HCT116 (cell line): Measurements from ENCODE around the gene TNFAIP3. TPM values are rescaled to one million over a fixed set of nuclear protein-coding genes. Genes with fewer than 3 reads are reported as not detected.
A peak's percentile ranks its signal among the peaks of the same experiment; 100 is the strongest.

Experiments
- ATAC-seq: fragments of 200-7000 bp; cut with Tn5 transposase; 2 replicates; pipeline ENCODE4 v1.9.1; 2020; ENCODE audit warnings: mild to moderate bottlenecking, moderate library complexity
- BruUV-seq: library from RNA; stranded (reverse); fragments of 400-500 nt; replicated peaks from 2 replicates; lab custom pipeline; 2021; lab: Mats Ljungman, UMichigan
- CTCF ChIA-PET: fragments of 300-600 bp; sonication (Branson Sonifier 250); formaldehyde crosslinking; loops from one replicate; lab custom pipeline; 2021; ENCODE audit warnings: antibody characterized with exemption; lab: Charles Lee
- POLR2A ChIA-PET: fragments of 300-600, 350-600 bp; sonication (Branson Sonifier 250); formaldehyde crosslinking; loops from one replicate; lab custom pipeline; 2021; ENCODE audit warnings: antibody characterized with exemption; lab: Charles Lee
- RAD21 ChIA-PET, 2 experiments: fragments of 300-600 bp; sonication (Branson Sonifier 250); formaldehyde crosslinking; loops; one replicate each; lab custom pipeline; 2023; ENCODE audit warnings: low total read pairs in 2 of 2; ENCODE audit not compliant: uncharacterized antibody in 2 of 2, unreplicated experiment in 2 of 2, low non-redundant PET in 1 of 2; lab: Charles Lee
- DNase-seq: peaks from one replicate; pipeline ENCODE4 v3.0.0-alpha.2; 2010; ENCODE audit warnings: low read depth, low spot score
- H2AFZ ChIP-seq: fragments of 200-600 bp; shearing (Covaris generic), sonication (generic); 2 replicates; pipeline ENCODE4 v1.6.1; 2017; ENCODE audit warnings: low read depth, mixed run types, mixed read lengths, antibody characterized with exemption, low read length; ENCODE audit not compliant: poor library complexity, severe bottlenecking
- H3K27ac ChIP-seq: 2 replicates; pipeline ENCODE4 v1.5.1; 2012; ENCODE audit warnings: low read depth, low read length
- H3K27me3 ChIP-seq: fragments of 200-600 bp; sonication (generic); 2 replicates; pipeline ENCODE4 v1.6.1; 2016; ENCODE audit warnings: mixed run types, low read length, mixed read lengths; ENCODE audit not compliant: insufficient read depth
- H3K36me3 ChIP-seq, 2 experiments: fragments of 200-500 bp in 1 of 2; fragments of 200-600 bp in 1 of 2; sonication (Bioruptor generic) in 1 of 2; sonication (generic) in 1 of 2; 2 replicates each; pipeline versions ENCODE4 v1.5.1 to v1.6.1; 2014 to 2016; ENCODE audit warnings: low read length in 2 of 2, inconsistent platforms in 1 of 2, mixed read lengths in 1 of 2, mixed run types in 1 of 2; ENCODE audit not compliant: insufficient read depth in 2 of 2, control insufficient read depth in 1 of 2
- H3K4me1 ChIP-seq, 2 experiments: fragments of 200-600 bp in 1 of 2; sonication (generic) in 1 of 2; 2 replicates each; pipeline versions ENCODE4 v1.5.1 to v1.6.1; 2012 to 2017; ENCODE audit warnings: low read length in 2 of 2, inconsistent platforms in 1 of 2, mild to moderate bottlenecking in 1 of 2, mixed read lengths in 1 of 2, mixed run types in 1 of 2, moderate library complexity in 1 of 2; ENCODE audit not compliant: insufficient read depth in 2 of 2, control insufficient read depth in 1 of 2
- H3K4me2 ChIP-seq: fragments of 200-600 bp; sonication (generic); 2 replicates; pipeline ENCODE4 v1.6.1; 2017; ENCODE audit warnings: mixed run types, low read length, mixed read lengths
- H3K4me3 ChIP-seq, 2 experiments: fragments of 200-600 bp in 1 of 2; sonication (generic) in 1 of 2; replicated peaks in 1 of 2; 2 replicates each; pipeline ENCODE4 v1.5.1; 2011 to 2016; ENCODE audit warnings: low read length in 2 of 2, control low read depth in 1 of 2, low read depth in 1 of 2, mild to moderate bottlenecking in 1 of 2, mixed read lengths in 1 of 2, mixed run types in 1 of 2
- H3K79me2 ChIP-seq: fragments of 200-600 bp; sonication (generic); 2 replicates; pipeline ENCODE4 v1.6.1; 2017; ENCODE audit warnings: mild to moderate bottlenecking, mixed run types, low read length, moderate library complexity, mixed read lengths; ENCODE audit not compliant: insufficient read depth
- H3K9ac ChIP-seq: fragments of 200-600 bp; sonication (generic); 2 replicates; pipeline ENCODE4 v1.6.1; 2016; ENCODE audit warnings: low read length, mixed read lengths
- H3K9me2 ChIP-seq: fragments of 200-600 bp; sonication (generic), shearing (Covaris generic); 2 replicates; pipeline ENCODE4 v1.6.1; 2017; ENCODE audit warnings: mixed run types, mild to moderate bottlenecking, moderate library complexity; ENCODE audit not compliant: insufficient read depth
- H3K9me3 ChIP-seq, 2 experiments: fragments of 200-500 bp in 1 of 2; fragments of 200-600 bp in 1 of 2; sonication (Bioruptor generic) in 1 of 2; sonication (generic) in 1 of 2; 2 replicates each; pipeline ENCODE4 v1.6.1; 2014 to 2017; ENCODE audit warnings: low read length in 2 of 2, mixed read lengths in 2 of 2, inconsistent platforms in 1 of 2, low read depth in 1 of 2, mild to moderate bottlenecking in 1 of 2, mixed run types in 1 of 2, moderate library complexity in 1 of 2; ENCODE audit not compliant: control insufficient read depth in 1 of 2, insufficient read depth in 1 of 2
- H4K20me1 ChIP-seq: fragments of 200-600 bp; sonication (generic), shearing (Covaris generic); 2 replicates; pipeline ENCODE4 v1.6.1; 2017; ENCODE audit warnings: mixed run types, mild to moderate bottlenecking, moderate library complexity; ENCODE audit not compliant: insufficient read depth
- CTCF ChIP-seq, 3 experiments: fragments of 200-600 bp in 1 of 3; sonication (generic) in 1 of 3; IDR thresholded peaks in 2 of 3; conservative IDR thresholded peaks in 1 of 3; 2 replicates each; pipeline ENCODE4 v1.5.1; 2012 to 2017; ENCODE audit warnings: low read depth in 2 of 3, low read length in 2 of 3, antibody characterized with exemption in 1 of 3, borderline replicate concordance in 1 of 3, control low read depth in 1 of 3, mild to moderate bottlenecking in 1 of 3, mixed read lengths in 1 of 3, mixed run types in 1 of 3, moderate library complexity in 1 of 3; ENCODE audit not compliant: insufficient read depth in 1 of 3
- EGR1 ChIP-seq: IDR thresholded peaks from 2 replicates; pipeline ENCODE4 v1.6.1; 2012; ENCODE audit warnings: low read depth
- SRF ChIP-seq: IDR thresholded peaks from 2 replicates; pipeline ENCODE4 v1.6.1; 2012; ENCODE audit warnings: low read depth
- YY1 ChIP-seq: IDR thresholded peaks from 2 replicates; pipeline ENCODE4 v1.6.1; 2011; ENCODE audit warnings: low read length, low read depth, moderate library complexity, mild to moderate bottlenecking; ENCODE audit not compliant: insufficient replicate concordance; ENCODE audit errors: extremely low read depth
- ZBTB33 ChIP-seq: IDR thresholded peaks from 2 replicates; pipeline ENCODE4 v1.6.1; 2011; ENCODE audit warnings: mild to moderate bottlenecking, low read length, moderate library complexity; ENCODE audit not compliant: insufficient replicate concordance; ENCODE audit errors: extremely low read depth
- intact Hi-C: fragments of 100-400 bp; cut with micrococcal nuclease; formaldehyde crosslinking; loops from 2 replicates; pipeline ENCODE4 v1.10.0; 2022
- total RNA-seq: library from RNA; stranded (reverse); gene quantifications from one replicate; pipeline ENCODE4 v1.2.1, GENCODE V29; 2021; ENCODE audit not compliant: unreplicated experiment

TNFAIP3 gene
- total RNA-seq, 1 experiment from 2014 or later = 4.4 TPM

- ATAC-seq = no peak
- Histone ChIP-seq H3K36me3 (no peaks in the 10 kb centered on the region), H3K4me1 (peaks cover 0 to 48% of the 10 kb centered on the region in 2 experiments; a peak in 3 of 4 replicates), H3K9ac (no peak overlapping the region), H4K20me1 (no peaks in the 10 kb centered on the region), H3K4me3 (no peak overlapping the region), H3K27me3 (no peaks in the 10 kb centered on the region), H3K9me2 (no peaks in the 10 kb centered on the region), H2AFZ (peak overlapping the region; percentile 86), H3K9me3 (no peaks in the 10 kb centered on the region), H3K79me2 (no peaks in the 10 kb centered on the region), H3K27ac (no peak overlapping the region), H3K4me2 (no peak overlapping the region)
- CTCF ChIA-PET = interaction anchor here (1.5 kb wide), 1 partner anchor 16 kb away, joined by 4 read pairs; no protein-coding TSS in a partner anchor
- no TSS peak for BruUV-seq
- RAD21 ChIA-PET = no interaction called here
- TF ChIP-seq ZBTB33 (no peak), CTCF (IDR thresholded peaks at IDR 0.05 in 2 of 3, conservative IDR thresholded peaks at IDR 0.05 in 1 of 3; ENCODE audit: borderline replicate concordance in 1 of 3, insufficient read depth in 1 of 3, low read depth in 2 of 3, low read length in 2 of 3) (no peak), YY1 (no peak), EGR1 (no peak), SRF (no peak)
- DNase-seq = no peak
- POLR2A ChIA-PET = interaction anchor here (1.1 kb wide), 1 partner anchor 154 kb away, joined by 4 read pairs; no protein-coding TSS in a partner anchor
- intact Hi-C loops = no loop called here
Observed at GRCh38 chr6:137849981-137850714, 16.9 kb upstream of the TNFAIP3 start.
